SK-N-SH (cell line): Measurements from ENCODE around the gene ADAMTS4. TPM values are rescaled to one million over a fixed set of nuclear protein-coding genes. Genes with fewer than 3 reads are reported as not detected.

Experiments used
- CTCF ChIA-PET: fragments of 300-600, 350-600 bp; formaldehyde crosslinking; extraction: SDS; loops from one replicate; lab custom pipeline; 2021; lab: Yijun Ruan, JAX
- POLR2A ChIA-PET: fragments of 350-600 bp; sonication (Branson Sonifier 250); formaldehyde crosslinking; extraction: SDS; loops from one replicate; lab custom pipeline; 2020; ENCODE audit warnings: antibody characterized with exemption, inconsistent platforms; lab: Yijun Ruan, JAX
- DNase-seq: peaks from one replicate; pipeline ENCODE4 v3.0.0; 2012
- H2AFZ ChIP-seq: fragments of 200-600 bp; sonication (generic); 2 replicates; pipeline ENCODE4 v1.8.1; 2016; ENCODE audit warnings: antibody characterized with exemption, mild to moderate bottlenecking, low read depth
- H3F3A ChIP-seq: fragments of 200-600 bp; sonication (generic); replicated peaks from 2 replicates; pipeline ENCODE3; 2016; ENCODE audit warnings: antibody characterized with exemption, mild to moderate bottlenecking; ENCODE audit not compliant: insufficient read depth
- H3K27ac ChIP-seq, 2 experiments: fragments of 200-500 bp in 1 of 2; fragments of 200-600 bp in 1 of 2; sonication (Bioruptor generic) in 1 of 2; sonication (generic), shearing (Covaris generic) in 1 of 2; 2 replicates each; pipeline versions ENCODE4 v1.5.1 to v1.6.1; 2014 to 2016; ENCODE audit warnings: low read depth in 2 of 2, inconsistent platforms in 1 of 2, low read length in 1 of 2, mild to moderate bottlenecking in 1 of 2, mixed read lengths in 1 of 2
- H3K27me3 ChIP-seq: fragments of 200-600 bp; sonication (generic), shearing (Covaris generic); 2 replicates; pipeline ENCODE4 v1.6.1; 2016; ENCODE audit warnings: mixed run types; ENCODE audit not compliant: insufficient read depth
- H3K36me3 ChIP-seq, 2 experiments: fragments of 200-500 bp in 1 of 2; fragments of 200-600 bp in 1 of 2; sonication (Bioruptor generic) in 1 of 2; sonication (generic) in 1 of 2; replicated peaks in 1 of 2; 2 replicates each; pipeline versions ENCODE3 to v1.5.1; 2014 to 2016; ENCODE audit warnings: low read length in 1 of 2, mild to moderate bottlenecking in 1 of 2; ENCODE audit not compliant: insufficient read depth in 2 of 2, control insufficient read depth in 1 of 2
- H3K4me1 ChIP-seq, 2 experiments: fragments of 200-500 bp in 1 of 2; fragments of 200-600 bp in 1 of 2; sonication (Bioruptor generic) in 1 of 2; sonication (generic), shearing (Covaris generic) in 1 of 2; 2 replicates each; pipeline versions ENCODE4 v1.5.1 to v1.6.1; 2014 to 2016; ENCODE audit warnings: low read depth in 1 of 2, low read length in 1 of 2, mixed run types in 1 of 2; ENCODE audit not compliant: insufficient read depth in 2 of 2, control insufficient read depth in 1 of 2
- H3K4me2 ChIP-seq: fragments of 200-600 bp; sonication (generic), shearing (Covaris generic); 2 replicates; pipeline ENCODE4 v1.6.1; 2017; ENCODE audit warnings: mixed run types
- H3K4me3 ChIP-seq, 2 experiments: fragments of 200-500 bp in 1 of 2; fragments of 200-600 bp in 1 of 2; sonication (Bioruptor generic) in 1 of 2; sonication (generic), shearing (Covaris generic) in 1 of 2; 2 replicates each; pipeline versions ENCODE4 v1.5.1 to v1.8.1; 2014 to 2016; ENCODE audit warnings: low read depth in 2 of 2, inconsistent platforms in 1 of 2, low read length in 1 of 2, mild to moderate bottlenecking in 1 of 2, mixed read lengths in 1 of 2, moderate library complexity in 1 of 2
- H3K79me2 ChIP-seq: fragments of 200-600 bp; sonication (generic); 2 replicates; pipeline ENCODE4 v1.8.1; 2017; ENCODE audit warnings: mild to moderate bottlenecking; ENCODE audit not compliant: insufficient read depth
- H3K9ac ChIP-seq: fragments of 200-600 bp; sonication (generic); 2 replicates; pipeline ENCODE4 v1.6.1; 2017; ENCODE audit warnings: mixed run types
- H3K9me2 ChIP-seq: fragments of 200-600 bp; sonication (generic); 2 replicates; pipeline ENCODE4 v1.6.1; 2017; ENCODE audit warnings: mixed run types
- H3K9me3 ChIP-seq: fragments of 200-600 bp; sonication (generic); 2 replicates; pipeline ENCODE4 v1.6.1; 2017; ENCODE audit warnings: mixed run types, mild to moderate bottlenecking, moderate library complexity
- H4K20me1 ChIP-seq: fragments of 200-600 bp; sonication (generic); 2 replicates; pipeline ENCODE4 v1.6.1; 2017; ENCODE audit warnings: mild to moderate bottlenecking, mixed run types; ENCODE audit not compliant: insufficient read depth
- CTCF ChIP-seq: fragments of 200-600 bp; sonication (generic); IDR thresholded peaks from 2 replicates; pipeline ENCODE4 v1.6.1; 2017; ENCODE audit warnings: antibody characterized with exemption, mild to moderate bottlenecking, moderate library complexity
- EP300 ChIP-seq, 2 experiments: IDR thresholded peaks; 2 replicates each; pipeline versions ENCODE4 v1.4.0 to v1.6.1; 2012; ENCODE audit warnings: borderline replicate concordance in 1 of 2, low read depth in 1 of 2, low read length in 1 of 2
- EZH2phosphoT487 ChIP-seq: fragments of 200-600 bp; sonication (generic); IDR thresholded peaks from 2 replicates; pipeline ENCODE4 v1.6.1; 2017; ENCODE audit warnings: low read depth, mixed run types, mild to moderate bottlenecking, antibody characterized with exemption, moderate library complexity, borderline replicate concordance
- FOXM1 ChIP-seq: IDR thresholded peaks from 2 replicates; pipeline ENCODE4 v1.4.0; 2012; ENCODE audit warnings: low read depth, mild to moderate bottlenecking
- JUND ChIP-seq: IDR thresholded peaks from 2 replicates; pipeline ENCODE4 v1.4.0; 2012
- MEF2A ChIP-seq: IDR thresholded peaks from 2 replicates; pipeline ENCODE4 v1.4.0; 2012; ENCODE audit warnings: low read depth, borderline replicate concordance
- NRF1 ChIP-seq: IDR thresholded peaks from 2 replicates; pipeline ENCODE4 v1.6.1; 2012; ENCODE audit warnings: low read depth, mild to moderate bottlenecking, low read length
- RFX5 ChIP-seq: IDR thresholded peaks from 2 replicates; pipeline ENCODE4 v1.6.1; 2012; ENCODE audit warnings: mild to moderate bottlenecking, improper control_type of control experiment, low read length
- RXRA ChIP-seq: IDR thresholded peaks from 2 replicates; pipeline ENCODE4 v1.4.0; 2012; ENCODE audit warnings: low read depth, mild to moderate bottlenecking, borderline replicate concordance
- SIN3A ChIP-seq: IDR thresholded peaks from 2 replicates; pipeline ENCODE4 v1.6.1; 2012; ENCODE audit warnings: low read depth, mild to moderate bottlenecking, low read length, moderate library complexity, borderline replicate concordance
- TCF12 ChIP-seq: IDR thresholded peaks from 2 replicates; pipeline ENCODE4 v1.4.0; 2012
- USF1 ChIP-seq: IDR thresholded peaks from 2 replicates; pipeline ENCODE4 v1.4.0; 2012; ENCODE audit warnings: low read depth, borderline replicate concordance
- USF2 ChIP-seq: fragments of 150-350 bp; IDR thresholded peaks from 2 replicates; pipeline ENCODE4 v1.6.1; 2017; ENCODE audit warnings: antibody characterized with exemption, low read length, low read depth, borderline replicate concordance
- ZBTB33 ChIP-seq: IDR thresholded peaks from 2 replicates; pipeline ENCODE4 v1.4.0; 2012; ENCODE audit warnings: low read depth, borderline replicate concordance
- WGBS: methylation state at CpG from one replicate; pipeline ENCODE4 v1.1.6; 2017; ENCODE audit warnings: low lambda C conversion rate; 5-methylcytosine and 5-hydroxymethylcytosine counted together
- polyA plus RNA-seq, 3 experiments: library from polyadenylated mRNA; depleted of rRNA; stranded (reverse); fragments of >200 nt; gene quantifications; 2 replicates each; pipeline ENCODE4 v1.2.3, GENCODE V29; 2012

Gene ADAMTS4
- polyA plus RNA-seq, 1 of the 3 experiments (the other 2 are of a cell fraction) = 1.2 TPM

GRCh38 chr1:161196111-161196510, 2.7 kb downstream of the ADAMTS4 start:
- 98% methylated on average over 6 of the region's 7 CpGs for WGBS
- POLR2A ChIA-PET = interaction anchor here (1.3 kb wide), 1 partner anchor 42 kb away, joined by 3 read pairs; the partner anchor contains the start of gene UFC1
- Histone ChIP-seq H3K4me1 (peaks cover 28 to 68% of the 10 kb centered on the region in 2 experiments), H3K36me3 (peaks cover 0 to 15% of the 10 kb centered on the region in 2 experiments), H3K27me3 (no peaks in the 10 kb centered on the region), H3K9me3 (no peaks in the 10 kb centered on the region), H3K9me2 (no peaks in the 10 kb centered on the region), H3K4me3 (no peak overlapping the region), H3K9ac (no peak overlapping the region), H3K27ac (peak overlapping the region in 1 of 2 experiments; percentile 99; a peak in 2 of 4 replicates), H2AFZ (no peak overlapping the region), H3K79me2 (no peaks in the 10 kb centered on the region), H3K4me2 (no peak overlapping the region), H3F3A (peaks cover 4% of the 10 kb centered on the region), H4K20me1 (no peaks in the 10 kb centered on the region)
- CTCF ChIA-PET = interaction anchor here (1.0 to 7.0 kb wide), 2 partner anchors 15 to 21 kb away, joined by 3 to 62 read pairs; no protein-coding TSS in a partner anchor
- DNase-seq = no peak
- no peak for TF ChIP-seq ZBTB33
- no peak for TF ChIP-seq CTCF
- TF ChIP-seq JUND = no peak
- no peak for TF ChIP-seq MEF2A
- TF ChIP-seq EP300 (IDR thresholded peaks at IDR 0.05; ENCODE audit: borderline replicate concordance in 1 of 2, low read depth in 1 of 2, low read length in 1 of 2) = no peak
- no peak for TF ChIP-seq USF1
- no peak for TF ChIP-seq FOXM1

- Histone ChIP-seq H3K9me2 (no peaks in the 10 kb centered on the region), H3K27ac (peak overlapping the region in 1 of 2 experiments; percentile 0; a peak in 1 of 4 replicates), H3K27me3 (no peaks in the 10 kb centered on the region), H2AFZ (no peak overlapping the region), H3K4me2 (no peak overlapping the region), H3K4me1 (peaks cover 28 to 59% of the 10 kb centered on the region in 2 experiments), H3F3A (peaks cover 4% of the 10 kb centered on the region), H3K4me3 (no peak overlapping the region), H3K79me2 (no peaks in the 10 kb centered on the region), H3K9me3 (no peaks in the 10 kb centered on the region), H4K20me1 (no peaks in the 10 kb centered on the region), H3K36me3 (peaks cover 0 to 19% of the 10 kb centered on the region in 2 experiments), H3K9ac (no peak overlapping the region)
- CTCF ChIA-PET = interaction anchor here (1.8 to 7.0 kb wide), 5 partner anchors 9 to 188 kb away, joined by 6 to 65 read pairs (median 39); partner anchors contain the start of genes NDUFS2, PPOX and TOMM40L
- 89% methylated on average over 4 of the region's 4 CpGs for WGBS
- TF ChIP-seq TCF12 (no peak), EZH2phosphoT487 (no peak), RXRA (no peak), USF1 (no peak), RFX5 (no peak), SIN3A (no peak), MEF2A (no peak), ZBTB33 (no peak), CTCF (no peak), USF2 (no peak), NRF1 (no peak)
- POLR2A ChIA-PET = no interaction called here
- DNase-seq = no peak
Measured at GRCh38 chr1:161195171-161195570, 3.7 kb downstream of the ADAMTS4 start.
